ENCODE results near the gene PLEKHF1. TPM values are rescaled to one million over a fixed set of nuclear protein-coding genes. Genes with fewer than 3 reads are reported as not detected.

Gene PLEKHF1
- total and polyA plus RNA-seq, 2 donors, result 17.8 to 35.4 TPM

DNA sequence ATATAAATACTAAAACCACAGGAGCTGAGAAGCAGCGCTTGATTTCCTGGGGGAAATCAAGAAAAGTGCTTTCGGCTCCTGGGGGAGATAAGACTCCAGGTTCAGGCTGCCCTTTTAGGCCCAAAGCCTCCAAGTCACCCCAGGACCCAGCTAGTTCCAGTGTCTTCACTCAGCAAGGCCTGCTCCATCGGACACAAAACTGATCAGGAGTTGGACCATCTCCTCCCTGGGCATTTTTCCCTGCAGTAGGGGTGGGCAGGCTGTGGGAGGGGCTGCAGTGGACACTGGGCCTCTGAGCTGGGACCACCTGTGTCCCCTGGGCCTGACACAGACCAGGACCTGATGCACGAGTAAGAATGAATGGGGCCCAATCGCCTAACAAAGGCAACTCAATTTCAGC lies 34.6 kb downstream of the PLEKHF1 start:
- H3K4me3 ChIP-seq (ENCODE audit: low read length in 2 of 2), result no peak overlapping the region
- H3K9me3 ChIP-seq (ENCODE audit: control insufficient read depth in 2 of 2, insufficient read depth in 1 of 2, low read length in 1 of 2), result peaks cover 0 to 9% of the 10 kb centered on the region in 2 donors
- no peak for DNase-seq (ENCODE audit: low read depth in 6 of 9, low spot score in 9 of 9)
- H3K27ac ChIP-seq (ENCODE audit: low read depth in 1 of 2, low read length in 1 of 2), result no peak overlapping the region
- H3K4me1 ChIP-seq (ENCODE audit: control insufficient read depth in 2 of 2, insufficient read depth in 2 of 2, low read length in 2 of 2), result no peaks in the 10 kb centered on the region
- peaks cover 12 to 20% of the 10 kb centered on the region in 2 donors for H3K36me3 ChIP-seq (ENCODE audit: control insufficient read depth in 2 of 2, insufficient read depth in 2 of 2, low read length in 1 of 2)
- H3K27me3 ChIP-seq (ENCODE audit: control insufficient read depth in 2 of 2, insufficient read depth in 1 of 2, low read length in 1 of 2), result no peaks in the 10 kb centered on the region
- WGBS, result 97% methylated on average over 5 of the region's 5 CpGs

DNA sequence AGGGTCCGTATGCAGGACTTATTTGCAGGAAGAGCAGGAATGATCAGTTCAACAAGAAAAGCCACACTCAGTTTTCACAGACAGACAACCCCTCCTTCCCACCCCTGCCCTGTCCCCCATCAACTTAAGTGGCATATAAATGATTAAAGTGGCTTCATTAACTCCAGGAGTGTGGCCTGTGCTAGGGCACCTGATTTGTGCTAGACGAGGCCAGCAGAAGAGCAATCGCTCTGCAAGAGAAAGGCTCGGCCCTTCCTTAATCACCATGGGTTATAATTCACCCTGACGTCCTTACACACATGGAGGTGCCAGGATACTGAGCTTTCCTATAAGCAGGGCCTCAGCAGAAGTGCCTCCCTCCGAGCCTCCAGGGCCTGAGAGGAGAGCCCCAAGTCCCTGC lies 35.2 kb downstream of the PLEKHF1 start:
- no peak for DNase-seq (ENCODE audit: low read depth in 6 of 9, low spot score in 9 of 9)
- Histone ChIP-seq H3K36me3 (ENCODE audit: control insufficient read depth in 2 of 2, insufficient read depth in 2 of 2, low read length in 1 of 2) (peaks cover 14 to 24% of the 10 kb centered on the region in 2 donors), H3K27me3 (ENCODE audit: control insufficient read depth in 2 of 2, insufficient read depth in 1 of 2, low read length in 1 of 2) (no peaks in the 10 kb centered on the region), H3K27ac (ENCODE audit: low read depth in 1 of 2, low read length in 1 of 2) (no peak overlapping the region), H3K4me1 (ENCODE audit: control insufficient read depth in 2 of 2, insufficient read depth in 2 of 2, low read length in 2 of 2) (no peaks in the 10 kb centered on the region), H3K4me3 (ENCODE audit: low read length in 2 of 2) (no peak overlapping the region), H3K9me3 (ENCODE audit: control insufficient read depth in 2 of 2, insufficient read depth in 1 of 2, low read length in 1 of 2) (peaks cover 0 to 8% of the 10 kb centered on the region in 2 donors)
- WGBS, result 98% methylated on average over 6 of the region's 6 CpGs

DNA sequence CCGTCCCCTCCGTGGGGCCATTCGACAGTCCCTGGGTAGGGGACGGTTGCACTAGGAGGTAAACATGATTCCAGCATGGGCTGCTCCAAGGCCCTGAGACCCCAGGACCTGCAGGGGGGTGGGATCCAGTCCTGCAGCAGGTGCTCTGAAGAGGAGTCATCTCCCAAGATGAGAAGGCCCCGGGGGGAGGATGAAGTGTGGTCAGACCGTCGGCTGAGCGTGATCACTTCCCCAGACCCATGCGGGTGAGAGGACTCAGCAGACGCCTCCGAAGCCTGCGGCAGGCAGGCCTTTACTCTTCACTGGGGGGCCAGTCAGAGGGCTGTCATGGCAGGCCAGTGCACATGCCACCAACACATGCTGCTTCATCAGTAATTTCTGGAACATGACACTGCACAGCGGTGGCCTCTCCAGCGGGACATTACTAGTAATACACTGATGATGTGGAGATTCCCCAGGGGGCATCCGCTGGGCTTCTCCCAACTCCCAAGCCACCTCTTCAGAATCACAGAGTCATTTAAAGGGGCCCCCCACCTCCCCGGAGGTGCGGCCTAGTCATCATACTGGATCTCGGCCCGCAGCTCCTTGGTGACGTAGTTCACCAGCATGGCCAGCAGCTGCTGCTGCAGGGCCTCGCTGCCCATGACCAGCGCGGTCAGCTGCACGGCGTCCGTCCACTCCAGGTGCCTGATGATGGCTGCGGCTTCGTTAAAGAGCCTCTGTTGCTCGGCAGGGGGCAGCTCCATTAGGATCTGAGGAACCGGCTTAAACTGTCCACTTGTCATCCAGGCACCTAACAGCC lies 37.1 kb downstream of the PLEKHF1 start:
- no peaks in the 10 kb centered on the region for H3K4me1 ChIP-seq (ENCODE audit: control insufficient read depth in 2 of 2, insufficient read depth in 2 of 2, low read length in 2 of 2)
- no peak overlapping the region for H3K4me3 ChIP-seq (ENCODE audit: low read length in 2 of 2)
- H3K36me3 ChIP-seq (ENCODE audit: control insufficient read depth in 2 of 2, insufficient read depth in 2 of 2, low read length in 1 of 2), result peaks cover 14 to 37% of the 10 kb centered on the region in 2 donors
- no peak overlapping the region for H3K27ac ChIP-seq (ENCODE audit: low read depth in 1 of 2, low read length in 1 of 2)
- H3K9me3 ChIP-seq (ENCODE audit: control insufficient read depth in 2 of 2, insufficient read depth in 1 of 2, low read length in 1 of 2), result no peaks in the 10 kb centered on the region
- no peak for DNase-seq (ENCODE audit: low read depth in 6 of 9, low spot score in 9 of 9)
- no peaks in the 10 kb centered on the region for H3K27me3 ChIP-seq (ENCODE audit: control insufficient read depth in 2 of 2, insufficient read depth in 1 of 2, low read length in 1 of 2)
- WGBS, result 94% methylated on average over 30 of the region's 30 CpGs

DNA sequence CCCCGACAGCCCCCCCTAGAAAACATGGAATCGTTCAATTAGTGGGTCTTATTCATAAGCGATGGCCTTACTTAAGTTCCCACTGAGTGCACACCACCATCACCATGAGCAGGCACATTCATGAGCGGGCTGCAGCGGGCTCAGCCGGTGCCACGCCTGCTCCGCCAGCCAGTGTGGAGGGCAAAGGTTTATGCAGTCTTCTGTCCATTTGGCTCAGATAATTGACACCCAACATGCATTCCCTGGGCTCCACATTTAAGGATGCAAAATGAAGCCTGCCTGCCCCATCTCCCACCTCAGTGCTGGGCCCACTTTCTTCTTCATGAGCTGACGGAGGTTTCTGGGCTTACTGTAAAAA lies 37.7 kb downstream of the PLEKHF1 start:
- no peak for DNase-seq (ENCODE audit: low read depth in 6 of 9, low spot score in 9 of 9)

DNA sequence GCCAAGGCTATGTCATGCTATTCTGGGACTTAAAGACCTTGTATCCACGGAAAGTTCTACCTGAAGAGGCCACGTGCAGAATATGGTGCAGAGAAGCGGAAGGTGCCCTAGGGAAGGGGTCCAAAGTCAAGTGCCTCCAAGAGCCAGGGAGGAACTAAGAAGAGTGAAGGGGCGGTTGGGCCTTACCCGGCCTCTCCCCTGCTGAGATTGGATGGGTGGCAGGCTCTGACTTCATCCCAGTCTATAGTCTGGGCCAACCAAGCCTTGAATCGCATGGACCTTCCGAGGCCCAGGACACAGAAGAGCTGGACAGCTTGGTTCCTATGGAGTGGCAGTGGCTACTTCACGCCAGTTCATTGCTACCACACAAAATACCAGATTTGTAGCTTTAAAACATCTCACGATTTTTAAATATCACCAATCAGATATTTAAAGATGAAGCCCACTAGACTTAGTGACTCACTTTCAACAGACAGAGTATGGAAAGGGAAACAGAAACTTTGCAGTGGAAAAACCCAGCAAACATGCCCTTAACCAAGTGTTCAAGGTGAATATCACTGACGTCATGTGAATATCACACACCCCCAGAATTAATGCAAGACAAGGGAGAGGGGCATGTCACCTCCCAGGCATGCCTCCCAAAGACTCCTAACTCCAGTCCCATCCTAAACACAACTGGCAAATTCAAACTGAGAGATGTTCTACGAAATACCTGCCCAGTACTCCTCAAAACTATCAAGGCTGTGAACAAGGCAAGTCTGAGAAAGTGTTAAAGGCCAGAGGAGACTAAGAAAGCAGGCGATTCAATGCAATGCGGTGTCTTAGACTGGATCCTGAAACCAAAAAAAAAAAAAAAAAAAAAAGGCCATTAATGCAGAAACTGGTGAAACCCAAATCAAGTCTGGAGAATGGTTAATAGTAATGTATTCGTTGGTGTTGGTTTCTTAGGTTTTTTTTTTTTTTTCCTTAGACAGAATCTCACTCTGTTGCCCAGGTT lies 39.6 kb downstream of the PLEKHF1 start:
- Histone ChIP-seq H3K4me3 (ENCODE audit: low read length in 2 of 2) (no peak overlapping the region), H3K27me3 (ENCODE audit: control insufficient read depth in 2 of 2, insufficient read depth in 1 of 2, low read length in 1 of 2) (no peaks in the 10 kb centered on the region), H3K36me3 (ENCODE audit: control insufficient read depth in 2 of 2, insufficient read depth in 2 of 2, low read length in 1 of 2) (peaks cover 20 to 54% of the 10 kb centered on the region in 2 donors), H3K4me1 (ENCODE audit: control insufficient read depth in 2 of 2, insufficient read depth in 2 of 2, low read length in 2 of 2) (peaks cover 0 to 2% of the 10 kb centered on the region in 2 donors), H3K27ac (ENCODE audit: low read depth in 1 of 2, low read length in 1 of 2) (no peak overlapping the region), H3K9me3 (ENCODE audit: control insufficient read depth in 2 of 2, insufficient read depth in 1 of 2, low read length in 1 of 2) (no peaks in the 10 kb centered on the region)
- WGBS, result 95% methylated on average over 14 of the region's 14 CpGs
- DNase-seq (ENCODE audit: low read depth in 6 of 9, low spot score in 9 of 9), result no peak

More for the DNA sequence above, 37.7 kb downstream of the PLEKHF1 start:
- Histone ChIP-seq H3K27me3 (ENCODE audit: control insufficient read depth in 2 of 2, insufficient read depth in 1 of 2, low read length in 1 of 2) (no peaks in the 10 kb centered on the region), H3K9me3 (ENCODE audit: control insufficient read depth in 2 of 2, insufficient read depth in 1 of 2, low read length in 1 of 2) (no peaks in the 10 kb centered on the region), H3K4me1 (ENCODE audit: control insufficient read depth in 2 of 2, insufficient read depth in 2 of 2, low read length in 2 of 2) (no peaks in the 10 kb centered on the region), H3K27ac (ENCODE audit: low read depth in 1 of 2, low read length in 1 of 2) (no peak overlapping the region), H3K36me3 (ENCODE audit: control insufficient read depth in 2 of 2, insufficient read depth in 2 of 2, low read length in 1 of 2) (peaks cover 14 to 43% of the 10 kb centered on the region in 2 donors), H3K4me3 (ENCODE audit: low read length in 2 of 2) (no peak overlapping the region)
- WGBS, result 98% methylated on average over 9 of the region's 9 CpGs

DNA sequence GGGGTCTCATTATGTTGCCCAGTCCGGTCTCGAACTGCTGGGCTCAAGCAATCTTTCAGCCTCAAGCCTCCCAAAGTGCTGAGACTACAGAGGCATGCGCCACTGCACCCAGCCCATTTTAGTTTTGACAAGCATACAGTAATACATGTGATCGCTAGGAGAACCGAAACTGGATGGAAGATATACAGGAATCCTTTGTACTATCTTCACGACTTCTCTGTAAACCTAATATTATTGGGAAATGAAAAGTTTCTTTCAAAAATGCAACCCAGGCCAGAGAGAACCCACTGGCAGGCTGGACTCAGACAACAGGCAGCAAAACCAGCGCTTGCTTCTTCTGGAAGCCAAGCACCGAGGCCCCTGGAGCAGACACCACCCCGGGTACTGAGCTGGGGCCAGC lies 40.4 kb downstream of the PLEKHF1 start:
- H3K4me3 ChIP-seq (ENCODE audit: low read length in 2 of 2), result no peak overlapping the region
- peaks cover 20 to 56% of the 10 kb centered on the region in 2 donors for H3K36me3 ChIP-seq (ENCODE audit: control insufficient read depth in 2 of 2, insufficient read depth in 2 of 2, low read length in 1 of 2)
- H3K27ac ChIP-seq (ENCODE audit: low read depth in 1 of 2, low read length in 1 of 2), result no peak overlapping the region
- peaks cover 0 to 7% of the 10 kb centered on the region in 2 donors for H3K4me1 ChIP-seq (ENCODE audit: control insufficient read depth in 2 of 2, insufficient read depth in 2 of 2, low read length in 2 of 2)
- H3K27me3 ChIP-seq (ENCODE audit: control insufficient read depth in 2 of 2, insufficient read depth in 1 of 2, low read length in 1 of 2), result no peaks in the 10 kb centered on the region
- no peaks in the 10 kb centered on the region for H3K9me3 ChIP-seq (ENCODE audit: control insufficient read depth in 2 of 2, insufficient read depth in 1 of 2, low read length in 1 of 2)
- 98% methylated on average over 9 of the region's 9 CpGs for WGBS
- no peak for DNase-seq (ENCODE audit: low read depth in 6 of 9, low spot score in 9 of 9)

DNA sequence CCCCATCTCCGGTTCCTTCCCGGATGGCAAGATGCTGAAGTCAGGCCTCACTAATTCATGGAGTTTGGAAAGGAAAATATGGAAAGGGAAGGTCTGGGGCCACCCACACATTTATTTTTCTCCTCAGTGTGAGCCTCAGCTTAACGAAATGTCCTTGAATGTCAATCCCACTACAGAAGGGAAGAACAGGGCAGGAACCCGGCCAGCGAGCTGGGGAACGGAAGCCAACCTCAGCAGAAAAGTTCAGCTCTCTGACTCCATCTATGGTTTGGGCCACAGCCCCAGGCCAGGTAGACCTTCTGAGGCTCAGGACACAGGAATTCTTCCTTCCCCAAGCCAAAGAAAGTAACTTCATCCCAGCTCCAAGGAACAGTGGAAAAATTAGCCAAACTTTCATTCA lies 41.4 kb downstream of the PLEKHF1 start:
- no peak for DNase-seq (ENCODE audit: low read depth in 6 of 9, low spot score in 9 of 9)
- Histone ChIP-seq H3K27me3 (ENCODE audit: control insufficient read depth in 2 of 2, insufficient read depth in 1 of 2, low read length in 1 of 2) (no peaks in the 10 kb centered on the region), H3K4me1 (ENCODE audit: control insufficient read depth in 2 of 2, insufficient read depth in 2 of 2, low read length in 2 of 2) (peaks cover 0 to 12% of the 10 kb centered on the region in 2 donors), H3K27ac (ENCODE audit: low read depth in 1 of 2, low read length in 1 of 2) (no peak overlapping the region), H3K36me3 (ENCODE audit: control insufficient read depth in 2 of 2, insufficient read depth in 2 of 2, low read length in 1 of 2) (peaks cover 20 to 56% of the 10 kb centered on the region in 2 donors), H3K9me3 (ENCODE audit: control insufficient read depth in 2 of 2, insufficient read depth in 1 of 2, low read length in 1 of 2) (no peaks in the 10 kb centered on the region), H3K4me3 (ENCODE audit: low read length in 2 of 2) (no peak overlapping the region)
- 98% methylated on average over 6 of the region's 6 CpGs for WGBS

DNA sequence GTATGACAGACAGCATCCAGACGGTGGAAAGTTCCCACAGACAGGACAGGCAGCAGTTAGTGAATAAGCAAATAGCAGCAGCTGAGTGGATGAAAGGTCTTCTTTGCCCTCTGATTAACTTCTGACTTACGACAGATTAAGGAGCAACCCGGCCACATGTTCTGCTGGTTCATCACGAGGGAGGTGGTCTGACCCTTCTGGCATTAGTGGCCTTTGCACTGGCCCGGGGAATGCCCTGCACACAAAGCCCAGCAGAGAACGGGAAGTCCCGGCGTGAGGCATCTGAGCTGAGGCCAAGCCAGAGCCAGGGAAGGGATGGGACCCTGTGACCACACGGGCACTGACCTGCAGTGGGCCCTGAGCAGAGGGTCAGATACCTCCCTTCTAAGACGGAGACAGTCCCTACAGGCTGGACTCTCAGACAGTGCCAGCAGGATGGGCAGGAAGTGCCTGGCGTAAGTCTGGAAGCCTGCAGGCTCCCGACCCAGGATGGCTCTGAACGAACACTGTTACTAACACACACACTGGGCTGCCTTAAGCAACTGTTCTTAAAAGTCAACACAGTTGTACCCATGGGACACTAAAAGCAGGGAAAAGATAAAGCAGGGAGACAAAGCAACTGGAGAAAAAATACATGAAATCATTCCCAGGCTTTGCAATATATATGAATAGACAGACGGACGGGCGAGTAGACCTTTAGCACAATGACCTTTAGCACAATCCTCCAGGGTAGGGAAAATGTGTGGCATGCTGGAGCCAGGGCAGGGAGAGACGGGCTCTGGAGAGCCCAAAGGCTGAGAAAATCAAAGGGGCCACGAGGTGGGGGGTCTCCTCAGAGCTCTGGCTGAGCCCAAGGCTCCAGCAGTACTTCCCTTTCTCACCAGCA lies 43.5 kb downstream of the PLEKHF1 start:
- 92% methylated on average over 18 of the region's 18 CpGs for WGBS
- no peak overlapping the region for H3K27ac ChIP-seq (ENCODE audit: low read depth in 1 of 2, low read length in 1 of 2)
- H3K9me3 ChIP-seq (ENCODE audit: control insufficient read depth in 2 of 2, insufficient read depth in 1 of 2, low read length in 1 of 2), result no peaks in the 10 kb centered on the region
- no peak overlapping the region for H3K4me3 ChIP-seq (ENCODE audit: low read length in 2 of 2)
- no peak for DNase-seq (ENCODE audit: low read depth in 6 of 9, low spot score in 9 of 9)
- H3K27me3 ChIP-seq (ENCODE audit: control insufficient read depth in 2 of 2, insufficient read depth in 1 of 2, low read length in 1 of 2), result no peaks in the 10 kb centered on the region
- H3K4me1 ChIP-seq (ENCODE audit: control insufficient read depth in 2 of 2, insufficient read depth in 2 of 2, low read length in 2 of 2), result peaks cover 3 to 26% of the 10 kb centered on the region in 2 donors
- H3K36me3 ChIP-seq (ENCODE audit: control insufficient read depth in 2 of 2, insufficient read depth in 2 of 2, low read length in 1 of 2), result peaks cover 8 to 50% of the 10 kb centered on the region in 2 donors

All from thymus (tissue), 11 donors.